ENCODE data around the gene MPG.

DNA sequence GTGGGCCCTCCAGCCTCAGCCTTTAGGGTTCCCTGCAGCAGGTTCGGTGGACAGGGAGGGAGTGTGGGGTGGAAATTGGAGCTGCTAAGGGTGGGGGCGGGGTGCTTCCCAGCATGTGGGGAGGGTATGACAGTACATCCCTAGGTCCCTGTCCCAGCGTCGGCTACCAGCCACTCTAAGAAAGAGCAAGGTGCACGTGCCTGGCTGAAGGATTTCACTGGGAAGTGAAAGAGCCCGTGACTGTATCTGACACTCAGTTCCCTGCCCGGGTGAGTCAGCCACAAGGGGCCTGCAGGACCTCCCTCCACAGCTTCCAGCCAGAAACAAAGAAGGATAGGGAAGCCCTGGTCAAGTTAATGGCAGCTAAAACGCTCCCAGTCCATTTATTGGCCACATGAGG is 20.3 kb upstream of the MPG start:
- no peak for TF ChIP-seq EZH2 (IDR thresholded peaks at IDR 0.05; ENCODE audit: borderline replicate concordance, insufficient read depth, low read depth, low read length, poor library complexity, severe bottlenecking)
- TF ChIP-seq, protein P1, sequence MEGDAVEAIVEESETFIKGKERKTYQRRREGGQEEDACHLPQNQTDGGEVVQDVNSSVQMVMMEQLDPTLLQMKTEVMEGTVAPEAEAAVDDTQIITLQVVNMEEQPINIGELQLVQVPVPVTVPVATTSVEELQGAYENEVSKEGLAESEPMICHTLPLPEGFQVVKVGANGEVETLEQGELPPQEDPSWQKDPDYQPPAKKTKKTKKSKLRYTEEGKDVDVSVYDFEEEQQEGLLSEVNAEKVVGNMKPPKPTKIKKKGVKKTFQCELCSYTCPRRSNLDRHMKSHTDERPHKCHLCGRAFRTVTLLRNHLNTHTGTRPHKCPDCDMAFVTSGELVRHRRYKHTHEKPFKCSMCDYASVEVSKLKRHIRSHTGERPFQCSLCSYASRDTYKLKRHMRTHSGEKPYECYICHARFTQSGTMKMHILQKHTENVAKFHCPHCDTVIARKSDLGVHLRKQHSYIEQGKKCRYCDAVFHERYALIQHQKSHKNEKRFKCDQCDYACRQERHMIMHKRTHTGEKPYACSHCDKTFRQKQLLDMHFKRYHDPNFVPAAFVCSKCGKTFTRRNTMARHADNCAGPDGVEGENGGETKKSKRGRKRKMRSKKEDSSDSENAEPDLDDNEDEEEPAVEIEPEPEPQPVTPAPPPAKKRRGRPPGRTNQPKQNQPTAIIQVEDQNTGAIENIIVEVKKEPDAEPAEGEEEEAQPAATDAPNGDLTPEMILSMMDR (IDR thresholded peaks at IDR 0.05): no peak
